AG04450 (cell line): ENCODE data around the gene LARGE2. TPM values are rescaled to one million over a fixed set of nuclear protein-coding genes. Genes with fewer than 3 reads are reported as not detected.

ENCODE experiments used
- CTCF ChIA-PET: fragments of 300-600, 350-600 bp; formaldehyde crosslinking; extraction: SDS; loops from one replicate; lab custom pipeline; 2022; ENCODE audit warnings: antibody characterized with exemption, inconsistent platforms; lab: Charles Lee
- POLR2A ChIA-PET: fragments of 350-600 bp; formaldehyde crosslinking; extraction: SDS; loops from one replicate; lab custom pipeline; 2021; ENCODE audit warnings: antibody characterized with exemption, inconsistent platforms; lab: Yijun Ruan, JAX
- DNase-seq: peaks from one replicate; pipeline ENCODE4 v3.0.0-alpha.2; 2011; ENCODE audit warnings: low read depth, low spot score
- H3K27ac ChIP-seq: one replicate; pipeline ENCODE4 v1.5.1; 2012; ENCODE audit warnings: low read depth, low read length, control low read depth
- H3K27me3 ChIP-seq: one replicate; pipeline ENCODE4 v1.6.0; 2012; ENCODE audit warnings: low read length; ENCODE audit not compliant: control insufficient read depth, insufficient read depth
- H3K4me3 ChIP-seq: 2 replicates; pipeline ENCODE4 v1.5.1; 2011; ENCODE audit warnings: mild to moderate bottlenecking, low read depth, low read length, control low read depth
- H3K9me3 ChIP-seq: 2 replicates; pipeline ENCODE4 v1.5.1; 2012; ENCODE audit warnings: low read length; ENCODE audit not compliant: control insufficient read depth, insufficient read depth
- CTCF ChIP-seq: IDR thresholded peaks from 2 replicates; pipeline ENCODE4 v1.5.1; 2011; ENCODE audit warnings: low read depth, low read length, control low read depth, inconsistent platforms
- polyA plus RNA-seq: library from polyadenylated mRNA; depleted of rRNA; stranded (reverse); fragments of >200 nt; gene quantifications from 2 replicates; pipeline ENCODE4 v1.2.3, GENCODE V29; 2011

LARGE2 gene
- polyA plus RNA-seq, 1 experiment, result not detected

GRCh38 chr11:45889555-45889954 lies 32.9 kb upstream of the LARGE2 start:
- Histone ChIP-seq H3K9me3 (no peaks in the 10 kb centered on the region; the same call in 1 of the 2 replicates), H3K4me3 (no peak overlapping the region), H3K27me3 (peaks cover 38% of the 10 kb centered on the region), H3K27ac (no peak overlapping the region)
- no peak for DNase-seq
- ChIA-PET POLR2A (no interaction called here), CTCF (no interaction called here)
- no peak for TF ChIP-seq CTCF

- ChIA-PET POLR2A (no interaction called here), CTCF (no interaction called here)
- H3K27ac ChIP-seq, result no peak overlapping the region
- no peaks in the 10 kb centered on the region; the same call in 1 of the 2 replicates for H3K9me3 ChIP-seq
- no peak for TF ChIP-seq CTCF
- DNase-seq, result no peak
- H3K27me3 ChIP-seq, result peaks cover 38% of the 10 kb centered on the region
- H3K4me3 ChIP-seq, result no peak overlapping the region
These were observed 32.5 kb upstream of the LARGE2 start for GRCh38 chr11:45889966-45890365.

- no peak for DNase-seq
- ChIA-PET POLR2A (no interaction called here), CTCF (no interaction called here)
- Histone ChIP-seq H3K27ac (no peak overlapping the region), H3K4me3 (no peak overlapping the region), H3K9me3 (no peaks in the 10 kb centered on the region; the same call in 1 of the 2 replicates), H3K27me3 (peaks cover 36% of the 10 kb centered on the region)
- TF ChIP-seq CTCF, result no peak
These were observed 31.4 kb upstream of the LARGE2 start for GRCh38 chr11:45890886-45891550.

- Histone ChIP-seq H3K9me3 (no peaks in the 10 kb centered on the region; the same call in 1 of the 2 replicates), H3K27ac (no peak overlapping the region), H3K4me3 (no peak overlapping the region), H3K27me3 (peaks cover 30% of the 10 kb centered on the region)
- no peak for DNase-seq
- POLR2A ChIA-PET, result no interaction called here
- CTCF ChIA-PET, result no interaction called here
- TF ChIP-seq CTCF, result no peak
These were observed 29.6 kb upstream of the LARGE2 start for GRCh38 chr11:45892856-45893255.

- POLR2A ChIA-PET, result no interaction called here
- Histone ChIP-seq H3K9me3 (no peaks in the 10 kb centered on the region; the same call in 1 of the 2 replicates), H3K4me3 (no peak overlapping the region), H3K27me3 (peaks cover 30% of the 10 kb centered on the region), H3K27ac (no peak overlapping the region)
- TF ChIP-seq CTCF, result no peak
- CTCF ChIA-PET, result no interaction called here
- no peak for DNase-seq
These were observed 27.8 kb upstream of the LARGE2 start for GRCh38 chr11:45894555-45895247.
